ENCODE results near the gene BRME1. TPM values are rescaled to one million over a fixed set of nuclear protein-coding genes. Genes with fewer than 3 reads are reported as not detected.

BRME1 gene
- total RNA-seq, 1 donor from 2014 or later, result 2.0 TPM

DNA sequence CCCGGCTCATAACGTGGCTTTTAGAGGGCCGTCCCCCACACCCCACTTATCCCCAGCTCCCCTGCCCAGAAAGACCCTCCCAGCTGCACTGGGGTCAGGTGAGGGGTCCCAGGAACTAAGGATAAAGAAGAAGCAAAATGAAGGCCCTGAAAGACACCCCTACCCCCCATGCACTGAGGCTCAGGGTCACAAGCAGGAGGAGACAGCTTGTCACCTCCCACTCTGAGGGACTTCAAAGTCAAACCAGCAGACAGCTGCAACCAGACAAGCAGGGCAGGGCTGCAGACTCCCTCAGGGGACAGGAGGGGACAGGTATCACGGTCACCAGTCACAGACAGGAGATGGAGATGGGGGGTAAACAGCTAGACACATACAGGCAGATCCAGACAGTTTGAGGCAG, 35.0 kb downstream of the BRME1 start:
- Histone ChIP-seq H3K4me3 (no peak overlapping the region), H3K36me3 (no peaks in the 10 kb centered on the region), H3K9me3 (no peaks in the 10 kb centered on the region), H3K4me1 (no peaks in the 10 kb centered on the region), H3K27ac (no peak overlapping the region), H3K27me3 (ENCODE audit: low read depth) (no peaks in the 10 kb centered on the region)
- DNase-seq (no peak), ATAC-seq (no peak)
- intact Hi-C loops (cut with DNase I), result no loop called here
- TF ChIP-seq, protein P1, sequence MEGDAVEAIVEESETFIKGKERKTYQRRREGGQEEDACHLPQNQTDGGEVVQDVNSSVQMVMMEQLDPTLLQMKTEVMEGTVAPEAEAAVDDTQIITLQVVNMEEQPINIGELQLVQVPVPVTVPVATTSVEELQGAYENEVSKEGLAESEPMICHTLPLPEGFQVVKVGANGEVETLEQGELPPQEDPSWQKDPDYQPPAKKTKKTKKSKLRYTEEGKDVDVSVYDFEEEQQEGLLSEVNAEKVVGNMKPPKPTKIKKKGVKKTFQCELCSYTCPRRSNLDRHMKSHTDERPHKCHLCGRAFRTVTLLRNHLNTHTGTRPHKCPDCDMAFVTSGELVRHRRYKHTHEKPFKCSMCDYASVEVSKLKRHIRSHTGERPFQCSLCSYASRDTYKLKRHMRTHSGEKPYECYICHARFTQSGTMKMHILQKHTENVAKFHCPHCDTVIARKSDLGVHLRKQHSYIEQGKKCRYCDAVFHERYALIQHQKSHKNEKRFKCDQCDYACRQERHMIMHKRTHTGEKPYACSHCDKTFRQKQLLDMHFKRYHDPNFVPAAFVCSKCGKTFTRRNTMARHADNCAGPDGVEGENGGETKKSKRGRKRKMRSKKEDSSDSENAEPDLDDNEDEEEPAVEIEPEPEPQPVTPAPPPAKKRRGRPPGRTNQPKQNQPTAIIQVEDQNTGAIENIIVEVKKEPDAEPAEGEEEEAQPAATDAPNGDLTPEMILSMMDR (IDR thresholded peaks at IDR 0.05), result no peak

DNA sequence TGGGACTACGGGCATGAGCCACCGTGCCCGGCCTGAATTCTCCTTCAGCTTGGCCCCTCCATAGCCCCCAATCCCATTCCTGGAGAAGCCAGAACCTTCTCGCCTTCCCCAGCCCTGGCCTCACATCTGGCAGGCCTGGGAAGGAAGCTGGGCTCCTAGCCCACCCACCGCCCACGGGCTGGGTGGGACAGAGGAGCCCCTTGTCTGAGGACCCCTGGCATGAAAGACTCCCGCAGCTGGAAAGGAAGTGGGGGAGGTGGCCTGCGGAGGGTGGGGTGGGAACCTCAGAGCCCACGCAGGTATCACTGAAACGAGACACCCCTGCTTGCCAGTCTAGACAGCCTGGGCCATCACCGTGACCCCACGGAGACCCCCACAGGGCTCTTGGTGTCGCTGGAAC, 36.6 kb downstream of the BRME1 start:
- no peaks in the 10 kb centered on the region for H3K27me3 ChIP-seq (ENCODE audit: low read depth)
- H3K4me1 ChIP-seq, result peaks cover 6% of the 10 kb centered on the region
- H3K36me3 ChIP-seq, result no peaks in the 10 kb centered on the region
- TF ChIP-seq, protein P1 (IDR thresholded peaks at IDR 0.05), result no peak
- DNase-seq, result no peak
- intact Hi-C loops (cut with DNase I), result loop anchor here (10.0 kb wide), 1 partner anchor 84 kb away; no protein-coding TSS in a partner anchor
- no peak for ATAC-seq
- no peaks in the 10 kb centered on the region for H3K9me3 ChIP-seq
- no peak overlapping the region for H3K27ac ChIP-seq
- no peak overlapping the region for H3K4me3 ChIP-seq

DNA sequence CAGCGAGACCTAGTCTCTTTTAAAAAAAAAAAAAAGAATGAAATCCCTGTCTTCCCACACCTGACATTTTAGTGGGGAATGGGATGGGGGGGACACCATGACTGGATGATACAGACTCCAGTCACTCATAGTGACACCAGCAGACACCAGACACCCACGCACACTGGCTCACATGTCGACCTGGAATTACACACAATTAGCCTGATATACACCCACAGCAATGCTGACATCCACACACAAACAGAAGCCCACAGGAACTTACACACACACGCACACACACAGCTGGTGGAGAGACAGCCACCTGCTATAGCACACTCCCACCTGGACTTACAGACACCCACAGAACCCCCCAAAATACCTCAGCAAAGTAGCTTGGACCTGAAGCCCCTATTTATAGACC, 37.3 kb downstream of the BRME1 start:
- no peaks in the 10 kb centered on the region for H3K9me3 ChIP-seq
- no peaks in the 10 kb centered on the region for H3K36me3 ChIP-seq
- no peak overlapping the region for H3K27ac ChIP-seq
- DNase-seq, result no peak
- intact Hi-C loops (cut with DNase I), result loop anchor here (10.0 kb wide), 1 partner anchor 84 kb away; no protein-coding TSS in a partner anchor
- H3K4me3 ChIP-seq, result no peak overlapping the region
- ATAC-seq, result no peak
- no peaks in the 10 kb centered on the region for H3K27me3 ChIP-seq (ENCODE audit: low read depth)
- TF ChIP-seq, protein P1 (IDR thresholded peaks at IDR 0.05), result no peak
- H3K4me1 ChIP-seq, result peaks cover 12% of the 10 kb centered on the region

DNA sequence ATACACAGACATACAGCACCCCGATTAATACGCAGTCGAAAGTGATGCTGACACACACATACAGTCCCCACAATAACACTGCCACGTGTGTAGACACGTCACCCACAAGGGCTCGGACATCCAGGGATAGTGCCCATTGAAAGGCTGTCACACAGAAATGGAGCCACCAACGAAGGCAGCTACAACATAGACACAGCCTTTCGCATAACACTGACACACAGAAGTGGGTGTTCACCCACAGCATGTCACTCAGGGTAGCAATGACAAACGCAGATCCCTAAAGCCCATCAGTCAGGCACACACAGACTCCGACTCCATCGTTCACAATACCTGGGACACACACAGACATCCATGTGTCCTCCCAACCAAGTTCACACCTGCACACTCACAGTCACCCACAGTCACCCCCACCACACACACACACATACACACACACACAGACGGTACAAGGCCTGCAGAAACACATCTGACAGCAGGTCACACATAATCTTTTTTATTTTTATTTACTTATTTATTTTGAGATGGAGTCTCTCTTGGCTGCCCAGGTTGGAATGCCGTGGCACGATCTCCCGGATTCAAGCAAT, 39.4 kb downstream of the BRME1 start:
- TF ChIP-seq, protein P1 (IDR thresholded peaks at IDR 0.05), result no peak
- Histone ChIP-seq H3K27ac (no peak overlapping the region), H3K4me3 (peak overlapping the region; percentile 68), H3K4me1 (peaks cover 25% of the 10 kb centered on the region), H3K27me3 (ENCODE audit: low read depth) (no peaks in the 10 kb centered on the region), H3K9me3 (no peaks in the 10 kb centered on the region), H3K36me3 (no peaks in the 10 kb centered on the region)
- intact Hi-C loops (cut with DNase I), result loop anchor here (10.0 kb wide), 1 partner anchor 82 kb away; no protein-coding TSS in a partner anchor
- no peak for ATAC-seq
- no peak for DNase-seq

DNA sequence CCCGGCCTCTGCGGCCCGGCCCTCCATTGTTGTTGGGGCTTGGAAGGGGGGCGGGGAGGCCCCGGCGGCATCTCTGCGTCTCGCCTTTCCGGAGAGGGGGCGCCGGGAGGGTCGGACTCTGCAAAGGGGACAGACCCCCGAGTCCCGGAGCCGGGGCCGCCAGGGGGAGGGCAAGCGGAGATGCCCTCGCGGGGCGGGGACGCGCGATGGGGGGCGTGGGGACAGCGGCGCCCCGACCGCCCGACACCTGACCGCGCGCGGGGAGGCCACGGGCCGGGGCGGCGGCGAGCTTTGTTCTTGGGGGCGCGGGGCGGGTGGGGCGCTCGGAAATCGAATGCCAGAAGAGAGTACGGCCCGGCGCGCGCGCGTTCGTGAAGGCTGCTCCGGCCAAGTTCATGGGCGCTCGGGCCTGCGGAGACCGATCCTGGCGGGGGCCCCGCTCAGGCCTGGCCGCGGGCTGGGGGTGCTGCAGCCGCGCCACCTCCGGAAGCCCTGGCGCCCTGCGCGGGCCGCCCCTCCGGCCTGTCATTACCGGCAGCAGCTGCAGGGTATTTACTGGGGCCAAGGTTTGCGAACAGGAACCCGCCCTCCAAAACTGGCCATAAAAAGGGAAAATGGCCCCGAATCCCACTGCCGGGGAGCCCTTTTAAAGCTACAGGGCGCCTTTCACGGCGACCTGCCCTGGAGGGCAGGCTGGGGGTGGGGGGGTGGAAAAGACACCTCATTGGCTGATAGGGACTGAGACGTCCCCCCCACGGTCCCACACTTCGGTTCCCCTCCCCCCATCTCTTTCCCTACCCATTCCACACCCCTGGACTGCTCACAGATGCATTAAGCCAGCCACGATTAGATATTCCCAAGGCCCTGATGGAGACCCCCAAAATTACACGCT, 40.1 kb downstream of the BRME1 start:
- no peaks in the 10 kb centered on the region for H3K9me3 ChIP-seq
- intact Hi-C loops (cut with DNase I), result loop anchor here (10.0 kb wide), 1 partner anchor 81 kb away; no protein-coding TSS in a partner anchor
- TF ChIP-seq, protein P1 (IDR thresholded peaks at IDR 0.05), result no peak
- H3K36me3 ChIP-seq, result no peaks in the 10 kb centered on the region
- no peak for ATAC-seq
- peak overlapping the region; percentile 68 for H3K4me3 ChIP-seq
- H3K27me3 ChIP-seq (ENCODE audit: low read depth), result no peaks in the 10 kb centered on the region
- H3K4me1 ChIP-seq, result peaks cover 33% of the 10 kb centered on the region
- H3K27ac ChIP-seq, result peak overlapping the region; percentile 67
- DNase-seq, result no peak
